Measurements from ENCODE around the gene C9orf153.
"Not testable (repeated sequence)": the region's sequence is repeated elsewhere in the genome, so short reads cannot be mapped to it uniquely, and the experiment has no call there.

Gene C9orf153

GRCh38 chr9:86259557-86259956 is at the start of gene C9orf153:
TSS of gene C9orf153 (minus strand) at chr9:86259657. CDS start at chr9:86229603, 30,054 bp downstream.
- no peak for DNase-seq (ENCODE audit: low read depth in 1 of 2, low spot score in 1 of 2)

- no peak for DNase-seq (ENCODE audit: low read depth in 1 of 2, low spot score in 1 of 2)
Observed at GRCh38 chr9:86308687-86309086, 49.2 kb upstream of the C9orf153 start.

GRCh38 chr9:86304236-86304730 is 44.8 kb upstream of the C9orf153 start:
- DNase-seq (ENCODE audit: low read depth in 1 of 2, low spot score in 1 of 2), result no peak

- DNase-seq (ENCODE audit: low read depth in 1 of 2, low spot score in 1 of 2), result peak in 1 of 2 donors; percentile 21
Observed at GRCh38 chr9:86303316-86303975, 44.0 kb upstream of the C9orf153 start.

GRCh38 chr9:86301686-86302085 is 42.2 kb upstream of the C9orf153 start:
- no peak for DNase-seq (ENCODE audit: low read depth in 1 of 2, low spot score in 1 of 2)

- DNase-seq (ENCODE audit: low read depth in 1 of 2, low spot score in 1 of 2), result no peak
Observed at GRCh38 chr9:86300701-86301100, 41.2 kb upstream of the C9orf153 start.

- no peak for DNase-seq (ENCODE audit: low read depth in 1 of 2, low spot score in 1 of 2)
Observed at GRCh38 chr9:86298873-86299272, 39.4 kb upstream of the C9orf153 start.

GRCh38 chr9:86290341-86290740 is 30.9 kb upstream of the C9orf153 start:
- not testable (repeated sequence) for DNase-seq (ENCODE audit: low read depth in 1 of 2, low spot score in 1 of 2)

GRCh38 chr9:86288499-86289198 is 29.2 kb upstream of the C9orf153 start:
- no peak for DNase-seq (ENCODE audit: low read depth in 1 of 2, low spot score in 1 of 2)

GRCh38 chr9:86287013-86287412 is 27.6 kb upstream of the C9orf153 start:
- no peak for DNase-seq (ENCODE audit: low read depth in 1 of 2, low spot score in 1 of 2)

GRCh38 chr9:86286278-86286677 is 26.8 kb upstream of the C9orf153 start:
- DNase-seq (ENCODE audit: low read depth in 1 of 2, low spot score in 1 of 2), result no peak

- DNase-seq (ENCODE audit: low read depth in 1 of 2, low spot score in 1 of 2), result no peak
Observed at GRCh38 chr9:86285261-86285660, 25.8 kb upstream of the C9orf153 start.

- DNase-seq (ENCODE audit: low read depth in 1 of 2, low spot score in 1 of 2), result no peak
Observed at GRCh38 chr9:86282979-86283535, 23.6 kb upstream of the C9orf153 start.

GRCh38 chr9:86282077-86282978 is 22.9 kb upstream of the C9orf153 start, which contains the start of gene ISCA1:
TSS of gene ISCA1 (minus strand) at chr9:86282538. CDS start at chr9:86282458, 80 bp downstream.
- peak; percentile 96 for DNase-seq (ENCODE audit: low read depth in 1 of 2, low spot score in 1 of 2)

- DNase-seq (ENCODE audit: low read depth in 1 of 2, low spot score in 1 of 2), result no peak
Observed at GRCh38 chr9:86281593-86282076, 22.2 kb upstream of the C9orf153 start.

- DNase-seq (ENCODE audit: low read depth in 1 of 2, low spot score in 1 of 2), result no peak
Observed at GRCh38 chr9:86280580-86280979, 21.1 kb upstream of the C9orf153 start.

- DNase-seq (ENCODE audit: low read depth in 1 of 2, low spot score in 1 of 2), result no peak
Observed at GRCh38 chr9:86279839-86280238, 20.4 kb upstream of the C9orf153 start.

GRCh38 chr9:86277072-86277471 is 17.6 kb upstream of the C9orf153 start:
- DNase-seq (ENCODE audit: low read depth in 1 of 2, low spot score in 1 of 2), result no peak

- DNase-seq (ENCODE audit: low read depth in 1 of 2, low spot score in 1 of 2), result no peak
Observed at GRCh38 chr9:86275962-86276361, 16.5 kb upstream of the C9orf153 start.

GRCh38 chr9:86274821-86275643 is 15.6 kb upstream of the C9orf153 start:
- DNase-seq (ENCODE audit: low read depth in 1 of 2, low spot score in 1 of 2), result no peak
